GM12878 (cell line): ENCODE measurements around the gene EBF3. TPM values are rescaled to one million over a fixed set of nuclear protein-coding genes. Genes with fewer than 3 reads are reported as not detected.

Source experiments
- ATAC-seq: fragments of 200-7000 bp; cut with Tn5 transposase; 3 replicates; pipeline ENCODE4 v1.9.1; 2020; ENCODE audit warnings: mild to moderate bottlenecking, moderate library complexity
- BruUV-seq: library from RNA; stranded (reverse); fragments of 400-500 nt; replicated peaks from 2 replicates; lab custom pipeline; 2021; lab: Mats Ljungman, UMichigan
- CTCF ChIA-PET: fragments of 300-600 bp; sonication (Branson Sonifier 250); formaldehyde crosslinking; extraction: SDS; loops from one replicate; lab custom pipeline; 2021; ENCODE audit warnings: inconsistent platforms; lab: Yijun Ruan, JAX
- POLR2A ChIA-PET: fragments of 350-600 bp; formaldehyde crosslinking; extraction: SDS; loops from one replicate; lab custom pipeline; 2021; ENCODE audit warnings: inconsistent platforms; lab: Charles Lee
- RAD21 ChIA-PET: fragments of 300-600 bp; sonication (Branson Sonifier 250); formaldehyde crosslinking; loops from one replicate; lab custom pipeline; 2023; ENCODE audit warnings: antibody characterized with exemption; ENCODE audit not compliant: unreplicated experiment; lab: Charles Lee
- SMC1A ChIA-PET: fragments of 300-600 bp; sonication (Branson Sonifier 250); formaldehyde crosslinking; loops from one replicate; lab custom pipeline; 2023; ENCODE audit not compliant: unreplicated experiment, uncharacterized antibody; lab: Charles Lee
- DNase-seq: peaks from one replicate; pipeline ENCODE4 v3.0.0-alpha.2; 2011; ENCODE audit warnings: low read depth, low spot score
- FAIRE-seq: peaks from 3 replicates; lab custom pipeline; 2011; peaks lifted over from hg19 to GRCh38; lab: Jason Lieb, UNC
- H2AFZ ChIP-seq: 2 replicates; pipeline ENCODE4 v1.6.0; 2011; ENCODE audit warnings: low read depth, low read length, control low read depth; ENCODE audit not compliant: control insufficient read depth
- H3K27ac ChIP-seq: 2 replicates; pipeline ENCODE4 v1.5.1; 2011; ENCODE audit warnings: control low read depth; ENCODE audit not compliant: control insufficient read depth, insufficient read depth
- H3K27me3 ChIP-seq, 2 experiments: replicated peaks in 1 of 2; 2 replicates each; pipeline versions ENCODE4 v1.6.0 to v1.6.1; 2011; ENCODE audit warnings: low read length in 1 of 2; ENCODE audit not compliant: control insufficient read depth in 2 of 2, insufficient read depth in 2 of 2
- H3K36me3 ChIP-seq, 2 experiments: 2 replicates each; pipeline ENCODE4 v1.5.1; 2011; ENCODE audit warnings: low read length in 1 of 2; ENCODE audit not compliant: control insufficient read depth in 2 of 2, insufficient read depth in 2 of 2
- H3K4me1 ChIP-seq: 2 replicates; pipeline ENCODE4 v1.6.1; 2011; ENCODE audit warnings: mild to moderate bottlenecking, low read length, moderate library complexity, mixed read lengths; ENCODE audit not compliant: control insufficient read depth, insufficient read depth
- H3K4me2 ChIP-seq: 2 replicates; pipeline ENCODE4 v1.6.0; 2011; ENCODE audit warnings: control low read depth; ENCODE audit not compliant: control insufficient read depth, insufficient read depth
- H3K4me3 ChIP-seq: fragments of 200-600 bp; sonication (generic); 2 replicates; pipeline ENCODE4 v1.5.1; 2016
- H3K79me2 ChIP-seq: 2 replicates; pipeline ENCODE4 v1.6.0; 2011; ENCODE audit warnings: low read length; ENCODE audit not compliant: control insufficient read depth, insufficient read depth
- H3K9ac ChIP-seq: 2 replicates; pipeline ENCODE4 v1.8.0; 2011; ENCODE audit warnings: low read length, control low read depth, mixed read lengths; ENCODE audit not compliant: control insufficient read depth, insufficient read depth
- H3K9me3 ChIP-seq: replicated peaks from 3 replicates; pipeline ENCODE4 v1.5.1; 2011; ENCODE audit warnings: mild to moderate bottlenecking, low read length; ENCODE audit not compliant: control insufficient read depth, insufficient read depth
- H4K20me1 ChIP-seq: 2 replicates; pipeline ENCODE4 v1.6.0; 2011; ENCODE audit not compliant: control insufficient read depth, insufficient read depth
- BCL11A ChIP-seq: IDR thresholded peaks from 2 replicates; pipeline ENCODE4 v1.6.1; 2011; ENCODE audit warnings: low read depth, low read length
- CEBPB ChIP-seq, 2 experiments: fragments of 150-350 bp in 1 of 2; IDR thresholded peaks; 2 replicates each; pipeline ENCODE4 v1.6.1; 2012 to 2014; ENCODE audit warnings: low read depth in 2 of 2, low read length in 2 of 2, borderline replicate concordance in 1 of 2, inconsistent platforms in 1 of 2
- CHD2 ChIP-seq: IDR thresholded peaks from 2 replicates; pipeline ENCODE4 v1.6.1; 2011; ENCODE audit warnings: low read depth, low read length, improper control_type of control experiment, borderline replicate concordance
- CHD4 ChIP-seq: fragments of 200-600 bp; sonication (generic); IDR thresholded peaks from 2 replicates; pipeline ENCODE4 v1.6.1; 2016; ENCODE audit warnings: mild to moderate bottlenecking
- NFXL1 ChIP-seq: fragments of 450-650 bp; IDR thresholded peaks from 2 replicates; pipeline ENCODE4 v1.6.1; 2017; ENCODE audit warnings: antibody characterized with exemption, mild to moderate bottlenecking, borderline replicate concordance
- NRF1 ChIP-seq: conservative IDR thresholded peaks from 2 replicates; pipeline ENCODE4 v1.6.1; 2011; ENCODE audit warnings: mild to moderate bottlenecking, low read depth, low read length, improper control_type of control experiment
- POU2F2 ChIP-seq: IDR thresholded peaks from 3 replicates; pipeline ENCODE4 v1.6.1; 2011; ENCODE audit warnings: low read depth, mild to moderate bottlenecking, low read length, borderline replicate concordance
- RELA ChIP-seq: fragments of 450-650 bp; IDR thresholded peaks from 2 replicates; pipeline ENCODE4 v1.8.0; 2014; ENCODE audit warnings: borderline replicate concordance; ENCODE audit not compliant: partially characterized antibody
- SMC3 ChIP-seq: IDR thresholded peaks from 2 replicates; pipeline ENCODE4 v1.6.1; 2011; ENCODE audit warnings: low read length, improper control_type of control experiment, borderline replicate concordance
- ZNF274 ChIP-seq: IDR thresholded peaks from one replicate; pipeline ENCODE4 v1.8.0; 2011; ENCODE audit not compliant: insufficient read length, insufficient read depth
- WGBS: methylation state at CpG from one replicate; pipeline ENCODE4 v1.1.6; 2016; ENCODE audit warnings: low lambda C conversion rate; ENCODE audit not compliant: insufficient replicate concordance, insufficient coverage; ENCODE audit errors: missing lambda C conversion rate; 5-methylcytosine and 5-hydroxymethylcytosine counted together
- in situ Hi-C: fragments of 300-500 bp; cut with MboI; formaldehyde crosslinking; loops from 9 replicates; pipeline ENCODE4 v1.14.3; 2018; ENCODE audit warnings: mixed read lengths
- intact Hi-C: fragments of 100-400 bp; cut with micrococcal nuclease; formaldehyde crosslinking; loops from one replicate; pipeline ENCODE4 v1.14.2; 2022; ENCODE audit not compliant: unreplicated experiment
- polyA plus RNA-seq, 11 experiments: library from polyadenylated mRNA; depleted of rRNA in 4 of 11; unstranded in 6 of 11; stranded (reverse) in 5 of 11; fragments of >200 nt; fragmentation: Nextera tagmentation in 4 of 11; fragmentation: Illumina TruSeq in 1 of 11; extraction: Ambion mirVana in 4 of 11; extraction: Trizol in 1 of 11; gene quantifications; 1 replicate in 1 of 11; 2 replicates in 10 of 11; pipeline versions ENCODE4 v1.2.1 to v1.2.3, GENCODE V29; 2011 to 2016; ENCODE audit warnings: inconsistent platforms in 2 of 11, missing spikeins in 2 of 11, low read depth in 1 of 11
- total RNA-seq, 4 experiments: library from RNA; depleted of rRNA in 3 of 4; stranded (reverse); fragments of >200 nt in 3 of 4; fragmentation: Illumina TruSeq in 1 of 4; extraction: Trizol in 1 of 4; gene quantifications; 2 replicates each; pipeline versions ENCODE4 v1.2.1 to v1.2.3, GENCODE V29; 2013 to 2021
- TF ChIP-seq, protein P1 (sequence below): fragments of 450-650 bp; IDR thresholded peaks from 2 replicates; pipeline ENCODE4 v1.6.1; 2018; ENCODE audit warnings: mild to moderate bottlenecking, low read depth, moderate library complexity; ENCODE audit not compliant: partially characterized antibody

EBF3 gene
- total and polyA plus RNA-seq, 10 of the 15 experiments (the other 5 are each of a cell fraction or from before 2014, with no cell fraction given): not detected

DNA sequence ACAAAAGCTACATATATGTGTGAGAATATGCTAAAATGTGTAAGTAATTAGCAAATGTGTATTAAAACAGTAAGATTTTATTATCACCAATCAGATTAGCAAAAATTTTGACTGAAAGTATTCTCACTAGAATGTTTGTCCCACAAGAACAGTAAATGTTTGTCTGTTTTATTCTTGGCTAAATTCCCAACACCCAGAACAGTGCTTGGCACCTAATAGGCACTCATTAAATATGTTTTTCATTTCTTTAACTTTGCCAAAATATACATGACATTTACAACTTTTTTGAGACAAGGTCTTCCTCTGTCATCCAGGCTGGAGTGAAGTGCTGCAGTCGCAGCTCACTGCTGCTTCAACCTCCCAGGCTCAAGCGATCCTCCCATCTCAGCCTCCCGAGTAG lies 143.6 kb downstream of the EBF3 start (continued):
- TF ChIP-seq, protein P1, sequence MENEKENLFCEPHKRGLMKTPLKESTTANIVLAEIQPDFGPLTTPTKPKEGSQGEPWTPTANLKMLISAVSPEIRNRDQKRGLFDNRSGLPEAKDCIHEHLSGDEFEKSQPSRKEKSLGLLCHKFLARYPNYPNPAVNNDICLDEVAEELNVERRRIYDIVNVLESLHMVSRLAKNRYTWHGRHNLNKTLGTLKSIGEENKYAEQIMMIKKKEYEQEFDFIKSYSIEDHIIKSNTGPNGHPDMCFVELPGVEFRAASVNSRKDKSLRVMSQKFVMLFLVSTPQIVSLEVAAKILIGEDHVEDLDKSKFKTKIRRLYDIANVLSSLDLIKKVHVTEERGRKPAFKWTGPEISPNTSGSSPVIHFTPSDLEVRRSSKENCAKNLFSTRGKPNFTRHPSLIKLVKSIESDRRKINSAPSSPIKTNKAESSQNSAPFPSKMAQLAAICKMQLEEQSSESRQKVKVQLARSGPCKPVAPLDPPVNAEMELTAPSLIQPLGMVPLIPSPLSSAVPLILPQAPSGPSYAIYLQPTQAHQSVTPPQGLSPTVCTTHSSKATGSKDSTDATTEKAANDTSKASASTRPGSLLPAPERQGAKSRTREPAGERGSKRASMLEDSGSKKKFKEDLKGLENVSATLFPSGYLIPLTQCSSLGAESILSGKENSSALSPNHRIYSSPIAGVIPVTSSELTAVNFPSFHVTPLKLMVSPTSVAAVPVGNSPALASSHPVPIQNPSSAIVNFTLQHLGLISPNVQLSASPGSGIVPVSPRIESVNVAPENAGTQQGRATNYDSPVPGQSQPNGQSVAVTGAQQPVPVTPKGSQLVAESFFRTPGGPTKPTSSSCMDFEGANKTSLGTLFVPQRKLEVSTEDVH: no peak
- TF ChIP-seq CHD2 (no peak), NFXL1 (no peak), CHD4 (no peak), POU2F2 (no peak), CEBPB (IDR thresholded peaks at IDR 0.05; ENCODE audit: borderline replicate concordance in 1 of 2, low read depth in 2 of 2, low read length in 2 of 2) (no peak), RELA (no peak), ZNF274 (no peak)

DNA sequence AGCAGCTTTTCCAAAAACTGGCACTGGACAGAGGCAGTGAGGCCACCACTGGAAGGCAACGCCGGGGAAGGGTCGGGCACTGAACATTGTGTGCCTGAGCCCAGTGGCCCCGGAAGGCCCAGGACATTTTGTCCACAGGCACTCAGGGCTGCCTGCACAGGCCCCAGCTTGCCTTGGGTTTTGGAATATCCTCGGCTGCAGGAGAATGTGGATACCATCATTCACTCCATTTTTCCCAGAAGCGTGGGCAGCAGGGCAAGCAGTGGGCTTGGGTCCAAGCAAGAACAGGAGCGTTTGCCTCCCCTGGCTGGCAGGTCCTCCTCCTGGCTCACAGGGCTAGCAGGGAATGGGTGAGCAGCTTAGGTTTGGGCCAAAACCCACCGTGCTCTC lies 147.4 kb downstream of the EBF3 start:
- H3K4me2 ChIP-seq: no peak overlapping the region
- H3K4me1 ChIP-seq: no peaks in the 10 kb centered on the region
- no peaks in the 10 kb centered on the region for H3K27me3 ChIP-seq
- H3K27ac ChIP-seq: no peak overlapping the region
- H4K20me1 ChIP-seq: no peaks in the 10 kb centered on the region
- 55% methylated on average over 8 of the region's 8 CpGs for WGBS
- TF ChIP-seq BCL11A (no peak), NRF1 (no peak), SMC3 (no peak)
- ChIA-PET POLR2A (no interaction called here), RAD21 (no interaction called here), CTCF (no interaction called here), SMC1A (no interaction called here)
- intact Hi-C loops (no loop called here), in situ Hi-C loops (no loop called here)
- H3K79me2 ChIP-seq: no peaks in the 10 kb centered on the region
- H3K36me3 ChIP-seq: no peaks in the 10 kb centered on the region
- DNase-seq (no peak), FAIRE-seq (no peak), ATAC-seq (no peak)
- no peaks in the 10 kb centered on the region for H3K9me3 ChIP-seq
- no peak overlapping the region for H3K9ac ChIP-seq
- BruUV-seq: no TSS peak
- H3K4me3 ChIP-seq: no peak overlapping the region
- H2AFZ ChIP-seq: no peak overlapping the region
